ENCODE data around the gene SCAP.
"Not testable (repeated sequence)": the region's sequence is repeated elsewhere in the genome, so short reads cannot be mapped to it uniquely, and the experiment has no call there.

SCAP gene

DNA sequence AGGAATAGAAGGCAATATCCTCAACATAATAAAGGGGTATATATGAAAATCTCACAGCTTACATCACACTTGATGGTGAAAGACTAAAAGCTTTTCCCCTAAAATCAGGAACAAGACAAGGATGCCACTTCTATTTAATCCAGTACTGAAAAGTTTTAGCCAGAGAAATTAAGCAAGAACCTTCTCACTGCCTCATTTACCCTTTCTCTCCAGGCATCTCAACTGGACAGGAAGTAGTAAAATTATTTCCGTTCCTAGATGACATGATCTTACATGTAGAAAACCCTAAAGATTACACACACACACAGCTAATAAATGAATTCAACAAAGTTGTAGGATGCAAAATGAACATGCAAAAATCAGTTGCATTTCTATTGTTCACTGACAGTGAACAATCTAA lies 11.2 kb downstream of the SCAP start:
- no peak overlapping the region for H3K4me3 ChIP-seq (ENCODE audit: control insufficient read depth, low read depth, low read length)
- no peak for DNase-seq (ENCODE audit: low read depth)
- TF ChIP-seq, protein P1, sequence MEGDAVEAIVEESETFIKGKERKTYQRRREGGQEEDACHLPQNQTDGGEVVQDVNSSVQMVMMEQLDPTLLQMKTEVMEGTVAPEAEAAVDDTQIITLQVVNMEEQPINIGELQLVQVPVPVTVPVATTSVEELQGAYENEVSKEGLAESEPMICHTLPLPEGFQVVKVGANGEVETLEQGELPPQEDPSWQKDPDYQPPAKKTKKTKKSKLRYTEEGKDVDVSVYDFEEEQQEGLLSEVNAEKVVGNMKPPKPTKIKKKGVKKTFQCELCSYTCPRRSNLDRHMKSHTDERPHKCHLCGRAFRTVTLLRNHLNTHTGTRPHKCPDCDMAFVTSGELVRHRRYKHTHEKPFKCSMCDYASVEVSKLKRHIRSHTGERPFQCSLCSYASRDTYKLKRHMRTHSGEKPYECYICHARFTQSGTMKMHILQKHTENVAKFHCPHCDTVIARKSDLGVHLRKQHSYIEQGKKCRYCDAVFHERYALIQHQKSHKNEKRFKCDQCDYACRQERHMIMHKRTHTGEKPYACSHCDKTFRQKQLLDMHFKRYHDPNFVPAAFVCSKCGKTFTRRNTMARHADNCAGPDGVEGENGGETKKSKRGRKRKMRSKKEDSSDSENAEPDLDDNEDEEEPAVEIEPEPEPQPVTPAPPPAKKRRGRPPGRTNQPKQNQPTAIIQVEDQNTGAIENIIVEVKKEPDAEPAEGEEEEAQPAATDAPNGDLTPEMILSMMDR (IDR thresholded peaks at IDR 0.05; ENCODE audit: control insufficient read depth, insufficient read depth, low read depth, low read length, missing control alignments): no peak

DNA sequence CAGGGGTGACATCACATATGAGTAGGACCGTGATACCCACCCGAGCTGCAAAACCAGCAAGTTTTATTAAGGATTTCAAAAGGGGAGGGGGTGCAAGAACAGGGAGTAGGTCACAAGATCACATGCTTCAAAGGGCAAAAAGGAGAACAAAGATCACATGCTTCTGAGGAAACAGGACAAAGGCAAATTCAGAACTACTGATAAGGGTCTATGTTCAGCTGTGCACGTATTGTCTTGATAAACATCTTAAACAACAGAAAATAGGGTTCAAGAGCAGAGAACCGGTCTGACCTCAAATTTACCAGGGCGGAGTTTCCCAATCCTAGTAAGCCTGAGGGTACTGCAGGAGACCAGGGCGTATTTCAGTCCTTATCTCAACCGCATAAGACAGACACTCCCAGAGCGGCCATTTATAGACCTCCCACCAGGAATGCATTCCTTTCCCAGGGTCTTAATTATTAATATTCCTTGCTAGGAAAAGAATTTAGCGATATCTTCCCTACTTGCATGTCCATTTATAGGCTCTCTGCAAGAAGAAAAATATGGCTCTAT lies 16.1 kb downstream of the SCAP start:
- not testable (repeated sequence) for H3K4me3 ChIP-seq (ENCODE audit: control insufficient read depth, low read depth, low read length); DNase-seq (ENCODE audit: low read depth)

DNA sequence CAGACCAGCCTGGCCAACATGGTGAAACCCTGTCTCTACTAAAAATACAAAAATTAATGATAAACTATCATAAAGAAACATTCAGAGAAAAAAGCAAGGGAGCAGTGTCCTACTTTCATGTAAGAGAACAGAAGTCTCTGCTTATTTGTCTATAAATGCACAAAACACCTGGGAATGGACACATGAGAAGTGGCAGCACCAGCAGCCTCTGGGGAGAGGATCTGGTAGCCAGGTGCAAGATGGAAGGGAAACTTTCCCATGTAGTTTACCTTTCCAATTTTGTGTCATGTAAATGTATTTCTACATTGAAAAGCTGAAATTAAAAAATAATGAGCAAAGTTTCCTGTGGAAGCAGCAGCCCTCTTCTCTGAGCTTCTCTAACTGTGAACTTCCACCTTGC lies 18.8 kb downstream of the SCAP start:
- TF ChIP-seq, protein P1 (IDR thresholded peaks at IDR 0.05; ENCODE audit: control insufficient read depth, insufficient read depth, low read depth, low read length, missing control alignments): no peak
- no peak for DNase-seq (ENCODE audit: low read depth)
- no peak overlapping the region for H3K4me3 ChIP-seq (ENCODE audit: control insufficient read depth, low read depth, low read length)

DNA sequence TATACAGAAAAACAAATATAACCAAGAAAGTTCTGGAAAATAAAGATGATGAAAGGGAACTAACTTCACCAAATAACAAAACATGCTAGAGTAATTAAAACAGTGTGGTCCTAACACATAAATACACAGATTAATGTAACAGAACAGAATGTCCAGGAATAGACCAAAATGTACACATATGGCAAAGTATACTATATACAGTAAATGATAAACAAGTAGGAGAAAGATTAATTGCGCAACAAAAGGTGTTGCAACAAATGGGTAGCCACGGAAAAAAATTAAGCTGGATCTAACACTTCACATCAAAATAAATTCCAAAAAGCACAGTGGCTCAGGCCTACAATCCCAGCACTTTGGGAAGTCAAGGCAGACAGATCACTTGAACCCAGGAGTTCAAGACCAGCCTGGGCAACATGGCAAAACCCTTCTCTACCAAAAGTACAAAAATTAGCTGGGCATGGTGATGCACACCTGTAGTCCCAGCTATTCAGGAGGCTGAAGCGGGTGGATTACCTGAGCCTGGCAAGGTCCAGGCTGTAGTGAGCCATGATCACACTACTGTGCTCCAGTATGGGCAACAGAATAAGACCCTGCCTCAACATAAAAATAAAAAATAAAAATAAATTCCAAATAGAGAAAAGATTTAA lies 19.8 kb downstream of the SCAP start:
- DNase-seq (ENCODE audit: low read depth): no peak
- H3K4me3 ChIP-seq (ENCODE audit: control insufficient read depth, low read depth, low read length): no peak overlapping the region
- TF ChIP-seq, protein P1 (IDR thresholded peaks at IDR 0.05; ENCODE audit: control insufficient read depth, insufficient read depth, low read depth, low read length, missing control alignments): no peak

DNA sequence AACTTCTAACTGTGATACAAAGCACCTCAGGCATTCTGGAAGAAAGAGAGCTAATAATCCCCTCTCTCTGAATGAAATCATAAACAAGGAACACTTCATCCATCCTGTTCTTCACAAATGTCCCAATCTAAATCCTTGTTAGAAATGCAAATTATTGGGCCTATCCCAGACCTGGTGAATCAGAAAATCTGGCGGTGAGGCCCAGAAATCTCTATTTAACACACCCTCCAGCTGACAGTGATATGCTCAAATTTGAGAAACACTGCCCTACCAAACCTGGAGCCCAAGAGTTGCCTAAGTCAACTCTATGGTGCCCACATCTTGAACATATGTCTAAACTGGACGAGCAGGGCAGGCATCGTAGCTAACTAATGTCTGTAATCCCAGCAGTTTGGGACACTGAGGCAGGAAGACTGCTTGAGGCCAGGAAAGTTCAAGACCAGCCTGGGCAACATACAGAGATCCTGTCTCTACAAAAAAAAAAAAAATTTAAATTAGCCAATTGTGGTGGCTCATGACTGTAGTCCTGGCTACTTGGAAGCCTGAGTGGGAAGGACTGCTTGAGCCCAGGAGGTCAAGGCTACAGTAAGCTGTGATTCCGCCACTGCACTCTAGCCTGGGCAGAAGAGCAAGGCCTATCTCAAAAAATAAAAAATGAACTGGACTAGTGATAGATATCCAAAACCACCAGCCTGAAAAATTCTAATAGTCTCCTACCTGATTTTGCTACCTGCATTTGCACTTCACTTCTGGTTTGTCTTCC lies 23.1 kb downstream of the SCAP start:
- no peak for DNase-seq (ENCODE audit: low read depth)
- TF ChIP-seq, protein P1 (IDR thresholded peaks at IDR 0.05; ENCODE audit: control insufficient read depth, insufficient read depth, low read depth, low read length, missing control alignments): no peak
- H3K4me3 ChIP-seq (ENCODE audit: control insufficient read depth, low read depth, low read length): no peak overlapping the region

DNA sequence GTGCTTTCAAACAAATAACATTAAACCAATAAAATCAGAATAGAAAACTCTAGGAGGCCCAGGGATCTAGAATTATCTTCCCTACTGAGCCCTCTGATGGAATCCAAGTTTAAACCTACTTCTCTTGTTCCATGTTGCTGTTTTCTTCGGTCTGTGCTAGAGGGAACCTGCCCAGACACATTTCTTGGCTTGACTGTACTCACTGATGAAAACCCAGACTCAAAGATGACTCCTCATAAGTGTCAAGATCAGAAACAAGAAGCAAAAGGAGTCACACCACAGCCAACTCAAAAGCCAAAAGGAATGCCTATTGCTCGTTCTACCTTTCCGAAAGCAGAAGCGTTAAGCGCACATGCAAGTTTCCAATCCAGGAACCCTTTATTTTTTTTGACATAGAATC lies 31.6 kb downstream of the SCAP start:
- TF ChIP-seq, protein P1 (IDR thresholded peaks at IDR 0.05; ENCODE audit: control insufficient read depth, insufficient read depth, low read depth, low read length, missing control alignments): no peak
- H3K4me3 ChIP-seq (ENCODE audit: control insufficient read depth, low read depth, low read length): no peak overlapping the region
- no peak for DNase-seq (ENCODE audit: low read depth)

DNA sequence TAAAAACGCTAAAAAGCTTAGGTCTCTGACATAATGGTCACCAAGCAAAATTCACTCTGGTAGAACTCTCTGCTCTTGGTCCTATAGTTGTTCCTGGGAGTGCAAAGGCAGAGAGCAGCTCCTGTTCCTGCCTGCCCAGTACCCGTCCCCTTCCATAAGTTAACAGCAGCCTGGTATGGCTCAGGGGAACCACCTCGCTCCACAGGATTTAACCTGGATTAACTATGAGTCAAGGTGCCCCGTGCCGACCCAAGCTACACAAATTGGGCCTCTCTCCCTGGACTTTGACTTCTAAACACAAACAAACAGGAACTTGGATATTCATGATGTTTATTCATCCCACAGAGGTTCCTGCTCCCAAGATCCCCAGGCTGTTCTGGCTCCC lies 32.1 kb downstream of the SCAP start:
- TF ChIP-seq, protein P1 (IDR thresholded peaks at IDR 0.05; ENCODE audit: control insufficient read depth, insufficient read depth, low read depth, low read length, missing control alignments): no peak
- H3K4me3 ChIP-seq (ENCODE audit: control insufficient read depth, low read depth, low read length): no peak overlapping the region
- no peak for DNase-seq (ENCODE audit: low read depth)
